Activated CD4-positive, alpha-beta T cell treated with anti-CD3 and anti-CD28 coated beads, Interleukin-2, amount 10 ng/mL, durations not matched to agents 7 days and 5 days (primary cell): ENCODE measurements around the gene TSPAN15. TPM values are rescaled to one million over a fixed set of nuclear protein-coding genes. Genes with fewer than 3 reads are reported as not detected.
"Not testable (repeated sequence)": the region's sequence is repeated elsewhere in the genome, so short reads cannot be mapped to it uniquely, and the experiment has no call there.

Source experiments
- CTCF ChIA-PET: fragments of 350-600 bp; sonication (Branson Sonifier 250); formaldehyde crosslinking; loops from one replicate; lab custom pipeline; 2021; ENCODE audit warnings: antibody characterized with exemption; lab: Charles Lee
- POLR2A ChIA-PET: fragments of 350-600 bp; sonication (Branson Sonifier 250); formaldehyde crosslinking; loops from one replicate; lab custom pipeline; 2021; ENCODE audit warnings: antibody characterized with exemption; lab: Charles Lee
- DNase-seq: peaks from one replicate; pipeline ENCODE4 v3.0.0-alpha.2; 2020
- H3K27ac Mint-ChIP-seq: one replicate; pipeline ENCODE4 v1.8.0; 2021; ENCODE audit warnings: mild to moderate bottlenecking, moderate library complexity, mixed read lengths
- H3K27me3 Mint-ChIP-seq: one replicate; pipeline ENCODE4 v1.8.0; 2021; ENCODE audit warnings: mixed read lengths
- H3K36me3 Mint-ChIP-seq: one replicate; pipeline ENCODE4 v1.8.0; 2021; ENCODE audit warnings: low read depth, mixed read lengths
- H3K4me1 Mint-ChIP-seq: one replicate; pipeline ENCODE4 v1.8.0; 2021; ENCODE audit warnings: mixed read lengths
- H3K4me3 Mint-ChIP-seq: one replicate; pipeline ENCODE4 v1.8.0; 2021; ENCODE audit warnings: mild to moderate bottlenecking, moderate library complexity, mixed read lengths
- H3K9me3 Mint-ChIP-seq: one replicate; pipeline ENCODE4 v1.8.0; 2021; ENCODE audit warnings: mixed read lengths
- total RNA-seq, 2 experiments: library from RNA; stranded (reverse); gene quantifications; one replicate each; pipeline ENCODE4 v1.2.3, GENCODE V29; 2021

Gene TSPAN15
- total RNA-seq, 2 experiments from 2014 or later = 3.6 to 4.2 TPM

- no peak for DNase-seq
- H3K27me3 Mint-ChIP-seq = peaks cover 22% of the 10 kb centered on the region
- H3K36me3 Mint-ChIP-seq = no peaks in the 10 kb centered on the region
- no peak overlapping the region for H3K27ac Mint-ChIP-seq
- no peaks in the 10 kb centered on the region for H3K9me3 Mint-ChIP-seq
- no peak overlapping the region for H3K4me3 Mint-ChIP-seq
- ChIA-PET CTCF (interaction anchor here (1.5 kb wide), 1 partner anchor 73 kb away, joined by 5 read pairs; no protein-coding TSS in a partner anchor), POLR2A (no interaction called here)
- no peaks in the 10 kb centered on the region for H3K4me1 Mint-ChIP-seq
Measured at GRCh38 chr10:69527961-69528360, 76.7 kb downstream of the TSPAN15 start.

- peaks cover 23% of the 10 kb centered on the region for H3K27me3 Mint-ChIP-seq
- H3K27ac Mint-ChIP-seq = no peak overlapping the region
- H3K4me3 Mint-ChIP-seq = no peak overlapping the region
- POLR2A ChIA-PET = no interaction called here
- H3K9me3 Mint-ChIP-seq = peaks cover 6% of the 10 kb centered on the region
- CTCF ChIA-PET = no interaction called here
- DNase-seq = no peak
- H3K4me1 Mint-ChIP-seq = no peaks in the 10 kb centered on the region
- H3K36me3 Mint-ChIP-seq = no peaks in the 10 kb centered on the region
Measured at GRCh38 chr10:69533658-69534057, 82.4 kb downstream of the TSPAN15 start.

- H3K27ac Mint-ChIP-seq, POLR2A ChIA-PET, H3K36me3 Mint-ChIP-seq, H3K4me1 Mint-ChIP-seq, DNase-seq, H3K4me3 Mint-ChIP-seq: not testable (repeated sequence)
- H3K9me3 Mint-ChIP-seq = peaks cover 15% of the 10 kb centered on the region
- CTCF ChIA-PET = interaction anchor here (0.7 kb wide), 1 partner anchor 216 kb away, joined by 3 read pairs; no protein-coding TSS in a partner anchor
- peaks cover 23% of the 10 kb centered on the region for H3K27me3 Mint-ChIP-seq
Measured at GRCh38 chr10:69536521-69536920, 85.3 kb downstream of the TSPAN15 start.

GRCh38 chr10:69537449-69537848, 86.2 kb downstream of the TSPAN15 start:
- Mint-ChIP-seq H3K4me1 (no peaks in the 10 kb centered on the region), H3K27ac (no peak overlapping the region), H3K27me3 (peaks cover 13% of the 10 kb centered on the region), H3K4me3 (no peak overlapping the region), H3K9me3 (peaks cover 21% of the 10 kb centered on the region), H3K36me3 (no peaks in the 10 kb centered on the region)
- no peak for DNase-seq
- POLR2A ChIA-PET = no interaction called here
- CTCF ChIA-PET = interaction anchor here (1.1 kb wide), 1 partner anchor 99 kb away, joined by 3 read pairs; no protein-coding TSS in a partner anchor

GRCh38 chr10:69538461-69538860, 87.2 kb downstream of the TSPAN15 start:
- ChIA-PET CTCF (interaction anchor here (1.1 to 1.4 kb wide), 2 partner anchors 13 to 98 kb away, joined by 3 to 4 read pairs; no protein-coding TSS in a partner anchor), POLR2A (no interaction called here)
- Mint-ChIP-seq H3K9me3 (peaks cover 21% of the 10 kb centered on the region), H3K4me1 (no peaks in the 10 kb centered on the region), H3K36me3 (no peaks in the 10 kb centered on the region), H3K4me3 (no peak overlapping the region), H3K27ac (no peak overlapping the region), H3K27me3 (peaks cover 6% of the 10 kb centered on the region)
- no peak for DNase-seq

GRCh38 chr10:69541463-69541862, 90.2 kb downstream of the TSPAN15 start:
- H3K9me3 Mint-ChIP-seq = peaks cover 23% of the 10 kb centered on the region
- ChIA-PET POLR2A (no interaction called here), CTCF (no interaction called here)
- H3K27me3 Mint-ChIP-seq = peaks cover 11% of the 10 kb centered on the region
- H3K36me3 Mint-ChIP-seq = no peaks in the 10 kb centered on the region
- no peak for DNase-seq
- no peak overlapping the region for H3K27ac Mint-ChIP-seq
- H3K4me1 Mint-ChIP-seq = no peaks in the 10 kb centered on the region
- no peak overlapping the region for H3K4me3 Mint-ChIP-seq

- H3K27ac Mint-ChIP-seq = no peak overlapping the region
- peaks cover 5% of the 10 kb centered on the region for H3K36me3 Mint-ChIP-seq
- no peak overlapping the region for H3K4me3 Mint-ChIP-seq
- no peak for DNase-seq
- POLR2A ChIA-PET = no interaction called here
- peaks cover 18% of the 10 kb centered on the region for H3K27me3 Mint-ChIP-seq
- H3K9me3 Mint-ChIP-seq = peaks cover 26% of the 10 kb centered on the region
- CTCF ChIA-PET = no interaction called here
- H3K4me1 Mint-ChIP-seq = no peaks in the 10 kb centered on the region
Measured at GRCh38 chr10:69549959-69550358, 98.7 kb downstream of the TSPAN15 start.

- Mint-ChIP-seq H3K4me3 (no peak overlapping the region), H3K27ac (no peak overlapping the region), H3K4me1 (no peaks in the 10 kb centered on the region), H3K36me3 (peaks cover 5% of the 10 kb centered on the region), H3K27me3 (peaks cover 13% of the 10 kb centered on the region), H3K9me3 (peaks cover 19% of the 10 kb centered on the region)
- no peak for DNase-seq
- ChIA-PET CTCF (interaction anchor here (0.8 kb wide), 1 partner anchor 102 kb away, joined by 3 read pairs; no protein-coding TSS in a partner anchor), POLR2A (interaction anchor here (0.6 kb wide), 1 partner anchor 793 kb away, joined by 3 read pairs; no protein-coding TSS in a partner anchor)
Measured at GRCh38 chr10:69552268-69552667, 101.0 kb downstream of the TSPAN15 start.

GRCh38 chr10:69553328-69553727, 102.1 kb downstream of the TSPAN15 start:
- Mint-ChIP-seq H3K4me1 (peaks cover 4% of the 10 kb centered on the region), H3K27ac (no peak overlapping the region), H3K36me3 (peaks cover 5% of the 10 kb centered on the region), H3K9me3 (peaks cover 19% of the 10 kb centered on the region), H3K4me3 (no peak overlapping the region), H3K27me3 (peaks cover 10% of the 10 kb centered on the region)
- ChIA-PET POLR2A (no interaction called here), CTCF (interaction anchor here (0.9 kb wide), 1 partner anchor 248 kb away, joined by 3 read pairs; no protein-coding TSS in a partner anchor)
- DNase-seq = no peak

GRCh38 chr10:69554611-69555010, 103.3 kb downstream of the TSPAN15 start:
- DNase-seq = no peak
- H3K36me3 Mint-ChIP-seq = peaks cover 3% of the 10 kb centered on the region
- no peak overlapping the region for H3K4me3 Mint-ChIP-seq
- no peak overlapping the region for H3K27ac Mint-ChIP-seq
- peaks cover 3% of the 10 kb centered on the region for H3K27me3 Mint-ChIP-seq
- ChIA-PET CTCF (no interaction called here), POLR2A (no interaction called here)
- H3K9me3 Mint-ChIP-seq = peaks cover 11% of the 10 kb centered on the region
- peaks cover 11% of the 10 kb centered on the region for H3K4me1 Mint-ChIP-seq

Other genes starting within 250 kb of the TSPAN15 start
- gene HKDC1, start 231.1 kb upstream of the TSPAN15 start, total RNA-seq = 10 to 100 TPM in 1 of 2 experiments, 1 to 10 TPM in 1; 10.0 to 10.9 TPM
- 100 to 1,000 TPM; 126 to 127 TPM for gene HK1, start 173.0 kb upstream of the TSPAN15 start, total RNA-seq
- gene TACR2, start 34.5 kb upstream of the TSPAN15 start, total RNA-seq = not detected
- gene NEUROG3, start 122.0 kb downstream of the TSPAN15 start, total RNA-seq = not detected
- 1 to 10 TPM; 3.4 to 4.2 TPM for gene FAM241B, start 178.8 kb downstream of the TSPAN15 start, total RNA-seq